K562 (cell line): Measurements from ENCODE around the gene ZNF326. TPM values are rescaled to one million over a fixed set of nuclear protein-coding genes. Genes with fewer than 3 reads are reported as not detected.

Source experiments
- ATAC-seq: fragments of 200-7000 bp; cut with Tn5 transposase; 3 replicates; pipeline ENCODE4 v1.9.1; 2020; ENCODE audit warnings: moderate library complexity
- BruUV-seq: library from RNA; stranded (reverse); fragments of 400-500 nt; replicated peaks from 2 replicates; lab custom pipeline; 2021; lab: Mats Ljungman, UMichigan
- CTCF ChIA-PET: fragments of 300-600 bp; formaldehyde crosslinking; extraction: SDS; loops from one replicate; lab custom pipeline; 2021; ENCODE audit warnings: low intra/inter-chr PET ratio; lab: Yijun Ruan, JAX
- POLR2A ChIA-PET: fragments of 300-600, 350-650 bp; sonication (Branson Sonifier 250); formaldehyde crosslinking; extraction: SDS; loops from one replicate; lab custom pipeline; 2021; ENCODE audit warnings: antibody characterized with exemption, inconsistent platforms; lab: Yijun Ruan, JAX
- DNase-seq, 4 experiments: peaks; one replicate each; pipeline versions ENCODE4 v3.0.0 to v3.0.0-alpha.2; 2011 to 2018; ENCODE audit warnings: low spot score in 3 of 4, mixed read lengths in 3 of 4; ENCODE audit errors: extremely low read depth in 1 of 4
- FAIRE-seq: peaks from 2 replicates; lab custom pipeline; 2011; peaks lifted over from hg19 to GRCh38; lab: Jason Lieb, UNC
- H2AFZ ChIP-seq: 2 replicates; pipeline ENCODE4 v1.6.0; 2011; ENCODE audit warnings: low read depth, low read length, control low read depth, inconsistent platforms
- H3K27ac ChIP-seq: fragments of 200-600 bp; 3 replicates; pipeline ENCODE4 v1.8.0; 2011; ENCODE audit warnings: low read depth, mild to moderate bottlenecking, control low read depth, inconsistent platforms, low read length, moderate library complexity, mixed read lengths; ENCODE audit errors: extremely low read depth
- H3K27me3 ChIP-seq, 2 experiments: fragments of 300-600 bp in 1 of 2; 2 replicates in 1 of 2; 3 replicates in 1 of 2; pipeline versions ENCODE4 v1.6.0 to v1.8.0; 2011; ENCODE audit warnings: inconsistent platforms in 2 of 2, low read length in 2 of 2, mild to moderate bottlenecking in 1 of 2, mixed read lengths in 1 of 2, moderate library complexity in 1 of 2; ENCODE audit not compliant: control insufficient read depth in 2 of 2, insufficient read depth in 2 of 2
- H3K36me3 ChIP-seq: fragments of 300-600 bp; 3 replicates; pipeline ENCODE4 v1.8.0; 2011; ENCODE audit warnings: mild to moderate bottlenecking, low read length, inconsistent platforms; ENCODE audit not compliant: control insufficient read depth, insufficient read depth
- H3K4me1 ChIP-seq, 2 experiments: fragments of 200-600 bp in 1 of 2; replicated peaks in 1 of 2; 2 replicates in 1 of 2; 3 replicates in 1 of 2; pipeline versions ENCODE4 v1.5.1 to v1.8.0; 2011; ENCODE audit warnings: inconsistent platforms in 2 of 2, low read length in 2 of 2, mild to moderate bottlenecking in 1 of 2, mixed read lengths in 1 of 2, moderate library complexity in 1 of 2; ENCODE audit not compliant: control insufficient read depth in 2 of 2, insufficient read depth in 2 of 2
- H3K4me2 ChIP-seq: 2 replicates; pipeline ENCODE4 v1.6.1; 2011; ENCODE audit warnings: low read length, control low read depth, inconsistent platforms, mixed read lengths; ENCODE audit not compliant: insufficient read depth
- H3K4me3 ChIP-seq: fragments of 200-600 bp; sonication (generic), shearing (Covaris generic); 2 replicates; pipeline ENCODE4 v1.5.1; 2016; ENCODE audit warnings: control low read depth, inconsistent platforms
- H3K79me2 ChIP-seq: fragments of 200-600 bp; 3 replicates; pipeline ENCODE4 v1.8.0; 2011; ENCODE audit warnings: low read length, inconsistent platforms; ENCODE audit not compliant: control insufficient read depth, insufficient read depth
- H3K9ac ChIP-seq, 2 experiments: 2 replicates each; pipeline versions ENCODE4 v1.6.0 to v1.6.1; 2011; ENCODE audit warnings: low read depth in 2 of 2, low read length in 2 of 2, control low read depth in 1 of 2, inconsistent platforms in 1 of 2, mild to moderate bottlenecking in 1 of 2, mixed read lengths in 1 of 2; ENCODE audit not compliant: insufficient read depth in 1 of 2
- H3K9me1 ChIP-seq: one replicate; pipeline ENCODE4 v1.6.0; 2011; ENCODE audit warnings: inconsistent platforms, mild to moderate bottlenecking, low read length, moderate library complexity; ENCODE audit not compliant: control insufficient read depth, insufficient read depth
- H3K9me3 ChIP-seq: replicated peaks from 2 replicates; pipeline ENCODE4 v1.5.1; 2011; ENCODE audit warnings: low read depth, low read length, inconsistent platforms; ENCODE audit not compliant: control insufficient read depth, insufficient read depth
- H4K20me1 ChIP-seq: replicated peaks from 2 replicates; pipeline ENCODE4 v1.6.1; 2011; ENCODE audit warnings: low read length, inconsistent platforms, mixed read lengths; ENCODE audit not compliant: control insufficient read depth, insufficient read depth
- HINFP ChIP-seq: fragments of 450-650 bp; conservative IDR thresholded peaks from 2 replicates; pipeline ENCODE4 v1.6.1; 2016; ENCODE audit warnings: missing genetic modification characterization, low read depth, mild to moderate bottlenecking, control low read depth, missing compliant biosample characterization
- SP2 ChIP-seq: IDR thresholded peaks from 2 replicates; pipeline ENCODE4 v1.6.1; 2011; ENCODE audit warnings: mild to moderate bottlenecking, low read depth, low read length, moderate library complexity; ENCODE audit not compliant: poor library complexity, severe bottlenecking; ENCODE audit errors: extremely low read depth
- ZBTB40 ChIP-seq, 2 experiments: fragments of 450-650 bp in 1 of 2; sonication (generic) in 1 of 2; formaldehyde crosslinking in 1 of 2; IDR thresholded peaks; 2 replicates each; pipeline versions ENCODE4 v1.7.1 to v1.9.0; 2016 to 2022; ENCODE audit warnings: inconsistent platforms in 1 of 2, mild to moderate bottlenecking in 1 of 2, missing genetic modification reagents in 1 of 2
- ZNF121 ChIP-seq: sonication (generic); formaldehyde crosslinking; conservative IDR thresholded peaks from 2 replicates; pipeline ENCODE4 v1.8.0; 2022; ENCODE audit warnings: missing genetic modification reagents
- ZNF23 ChIP-seq: fragments of 250-450 bp; sonication (Bioruptor Pico); IDR thresholded peaks from 2 replicates; pipeline ENCODE4 v1.4.0; 2020; ENCODE audit warnings: mild to moderate bottlenecking
- ZNF41 ChIP-seq: fragments of 250-450 bp; sonication (Bioruptor Pico); conservative IDR thresholded peaks from 2 replicates; pipeline ENCODE4 v1.4.0; 2020; ENCODE audit warnings: mild to moderate bottlenecking
- WGBS: fragments of 100-300 bp; shearing (Covaris generic); methylation state at CpG from one replicate; pipeline ENCODE4 v1.1.6; 2016; ENCODE audit warnings: low coverage, mixed read lengths; ENCODE audit not compliant: insufficient coverage; ENCODE audit errors: missing lambda C conversion rate; 5-methylcytosine and 5-hydroxymethylcytosine counted together
- in situ Hi-C: fragments of 300-500 bp; cut with MboI; formaldehyde crosslinking; loops from 4 replicates; pipeline ENCODE4 v1.15.0; 2018; ENCODE audit warnings: inconsistent platforms, mixed read lengths
- intact Hi-C: fragments of 100-400 bp; cut with micrococcal nuclease; formaldehyde crosslinking; loops from 2 replicates; pipeline ENCODE4 v1.14.2; 2022
- polyA plus RNA-seq, 8 experiments: library from polyadenylated mRNA; depleted of rRNA in 4 of 8; stranded (reverse) in 5 of 8; unstranded in 3 of 8; fragments of >200 nt; fragmentation: Nextera tagmentation in 2 of 8; fragmentation: Illumina TruSeq in 1 of 8; extraction: Ambion mirVana in 2 of 8; extraction: Trizol in 1 of 8; gene quantifications; 2 replicates each; pipeline versions ENCODE4 v1.2.1 to v1.2.3, GENCODE V29; 2011 to 2014; ENCODE audit warnings: inconsistent platforms in 1 of 8, missing spikeins in 1 of 8
- total RNA-seq, 7 experiments: library from RNA; depleted of rRNA in 6 of 7; stranded (reverse); fragments of >200 nt in 6 of 7; fragmentation: Illumina TruSeq in 2 of 7; extraction: Trizol in 2 of 7; gene quantifications; 2 replicates each; pipeline versions ENCODE4 v1.2.1 to v1.2.3, GENCODE V29; 2011 to 2021; ENCODE audit warnings: low replicate concordance in 1 of 7
- TF ChIP-seq, protein P1 (sequence below): sonication (generic); IDR thresholded peaks from 2 replicates; pipeline ENCODE4 v1.6.1; 2016

Gene ZNF326
- total and polyA plus RNA-seq, 9 of the 15 experiments (the other 6 are each of a cell fraction or from before 2014, with no cell fraction given) = 7.2 to 33.2 (median 20.1) TPM

DNA sequence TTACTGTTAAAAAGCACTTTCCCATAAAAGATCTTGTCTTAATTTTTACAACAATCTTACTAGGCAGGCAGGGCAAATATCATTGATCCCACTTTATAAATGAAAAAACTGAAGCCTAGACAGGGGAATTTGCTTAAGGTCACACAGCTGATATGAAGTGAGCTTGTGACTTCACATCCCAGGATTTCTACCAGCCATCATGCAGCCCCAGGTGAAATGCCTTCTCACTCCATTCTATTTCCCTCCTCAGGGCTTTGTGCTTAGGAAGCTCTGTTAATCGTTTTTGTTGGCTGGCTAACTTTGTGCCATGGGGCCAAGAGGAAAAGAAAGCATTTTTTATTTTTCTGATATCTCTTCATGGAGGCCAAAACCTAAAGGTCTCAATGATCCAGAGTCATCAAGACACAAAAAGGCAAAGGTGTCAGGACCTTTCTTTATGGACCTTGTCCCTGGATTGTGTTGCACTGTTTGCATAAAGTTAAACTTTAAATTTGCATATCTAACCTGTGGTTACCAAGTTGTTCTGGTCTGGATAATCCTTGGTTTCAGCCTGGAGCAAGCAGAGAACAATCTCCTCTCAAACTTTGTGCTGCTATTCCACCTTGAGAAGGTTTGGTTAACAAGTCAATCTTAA is 44.8 kb upstream of the ZNF326 start:
- no peaks in the 10 kb centered on the region for H3K9me1 ChIP-seq
- no peaks in the 10 kb centered on the region for H3K9me3 ChIP-seq
- peak overlapping the region; percentile 70 for H2AFZ ChIP-seq
- intact Hi-C loops (loop anchor here (5.0 kb wide), 2 partner anchors 78 to 468 kb away; no protein-coding TSS in a partner anchor), in situ Hi-C loops (loop anchor here (5.0 kb wide), 1 partner anchor 143 kb away; no protein-coding TSS in a partner anchor)
- DNase-seq = no peak
- H3K79me2 ChIP-seq = no peaks in the 10 kb centered on the region
- no peak overlapping the region for H3K4me2 ChIP-seq
- ATAC-seq = no peak
- 0% methylated on average over 1 of the region's 1 CpG for WGBS
- no TSS peak for BruUV-seq
- H3K9ac ChIP-seq = no peak overlapping the region
- ChIA-PET POLR2A (interaction anchor here (0.6 to 0.7 kb wide), 2 partner anchors 142 to 210 kb away, joined by 3 read pairs; no protein-coding TSS in a partner anchor), CTCF (no interaction called here)
- H3K4me3 ChIP-seq = no peak overlapping the region
- H3K27me3 ChIP-seq = no peaks in the 10 kb centered on the region
- FAIRE-seq = no peak
- no peaks in the 10 kb centered on the region for H3K36me3 ChIP-seq
- H4K20me1 ChIP-seq = no peaks in the 10 kb centered on the region
- peaks cover 4 to 50% of the 10 kb centered on the region in 2 experiments; a peak in 4 of 5 replicates for H3K4me1 ChIP-seq
- no peak overlapping the region for H3K27ac ChIP-seq
- TF ChIP-seq SP2 (no peak), ZBTB40 (IDR thresholded peaks at IDR 0.05) (peak; percentile 82), ZBTB40 (CRISPR knock-in tag; IDR thresholded peaks at IDR 0.05) (no peak), ZNF121 (no peak), ZNF23 (CRISPR knock-in tag) (no peak), ZNF41 (CRISPR knock-in tag) (no peak), HINFP (no peak)
- TF ChIP-seq, protein P1, sequence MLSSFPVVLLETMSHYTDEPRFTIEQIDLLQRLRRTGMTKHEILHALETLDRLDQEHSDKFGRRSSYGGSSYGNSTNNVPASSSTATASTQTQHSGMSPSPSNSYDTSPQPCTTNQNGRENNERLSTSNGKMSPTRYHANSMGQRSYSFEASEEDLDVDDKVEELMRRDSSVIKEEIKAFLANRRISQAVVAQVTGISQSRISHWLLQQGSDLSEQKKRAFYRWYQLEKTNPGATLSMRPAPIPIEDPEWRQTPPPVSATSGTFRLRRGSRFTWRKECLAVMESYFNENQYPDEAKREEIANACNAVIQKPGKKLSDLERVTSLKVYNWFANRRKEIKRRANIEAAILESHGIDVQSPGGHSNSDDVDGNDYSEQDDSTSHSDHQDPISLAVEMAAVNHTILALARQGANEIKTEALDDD = peak; percentile 88
